ENCODE data around the gene SORCS1. TPM values are rescaled to one million over a fixed set of nuclear protein-coding genes. Genes with fewer than 3 reads are reported as not detected.

SORCS1 gene
- total RNA-seq, 6 experiments from 2014 or later = 0.09 to 0.14 (median 0.10) TPM; not detected in 3

DNA sequence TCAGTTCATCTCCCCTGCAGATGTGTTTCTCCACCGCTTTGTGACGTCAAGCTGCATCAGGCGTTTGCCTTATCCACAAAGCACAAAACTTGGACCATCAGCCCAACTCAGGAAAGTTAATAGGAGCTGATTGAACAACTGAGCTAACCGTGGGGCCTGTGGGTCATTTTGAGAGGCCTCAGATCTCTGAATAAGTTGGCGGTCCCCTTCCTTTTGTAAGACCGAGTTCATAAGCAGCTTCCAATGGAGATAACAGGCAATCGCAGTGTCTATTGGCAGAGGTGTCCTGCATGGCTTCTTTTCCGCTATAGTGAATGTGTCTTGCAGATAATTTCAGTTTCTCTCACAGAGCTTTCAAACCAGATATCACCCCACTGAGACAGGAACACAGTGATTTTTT, 154.0 kb downstream of the SORCS1 start:
- no peak for DNase-seq
- no peaks in the 10 kb centered on the region for H3K27me3 Mint-ChIP-seq (ENCODE audit: insufficient read depth)
- peaks cover 38% of the 10 kb centered on the region for H3K9me3 Mint-ChIP-seq
- no peak overlapping the region for H3K4me3 Mint-ChIP-seq
- no peak overlapping the region for H3K27ac Mint-ChIP-seq
- H3K36me3 Mint-ChIP-seq (ENCODE audit: low read depth) = no peaks in the 10 kb centered on the region
- TF ChIP-seq, protein P1, sequence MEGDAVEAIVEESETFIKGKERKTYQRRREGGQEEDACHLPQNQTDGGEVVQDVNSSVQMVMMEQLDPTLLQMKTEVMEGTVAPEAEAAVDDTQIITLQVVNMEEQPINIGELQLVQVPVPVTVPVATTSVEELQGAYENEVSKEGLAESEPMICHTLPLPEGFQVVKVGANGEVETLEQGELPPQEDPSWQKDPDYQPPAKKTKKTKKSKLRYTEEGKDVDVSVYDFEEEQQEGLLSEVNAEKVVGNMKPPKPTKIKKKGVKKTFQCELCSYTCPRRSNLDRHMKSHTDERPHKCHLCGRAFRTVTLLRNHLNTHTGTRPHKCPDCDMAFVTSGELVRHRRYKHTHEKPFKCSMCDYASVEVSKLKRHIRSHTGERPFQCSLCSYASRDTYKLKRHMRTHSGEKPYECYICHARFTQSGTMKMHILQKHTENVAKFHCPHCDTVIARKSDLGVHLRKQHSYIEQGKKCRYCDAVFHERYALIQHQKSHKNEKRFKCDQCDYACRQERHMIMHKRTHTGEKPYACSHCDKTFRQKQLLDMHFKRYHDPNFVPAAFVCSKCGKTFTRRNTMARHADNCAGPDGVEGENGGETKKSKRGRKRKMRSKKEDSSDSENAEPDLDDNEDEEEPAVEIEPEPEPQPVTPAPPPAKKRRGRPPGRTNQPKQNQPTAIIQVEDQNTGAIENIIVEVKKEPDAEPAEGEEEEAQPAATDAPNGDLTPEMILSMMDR (IDR thresholded peaks at IDR 0.05) = no peak
- no peaks in the 10 kb centered on the region for H3K4me1 Mint-ChIP-seq (ENCODE audit: low read depth)

DNA sequence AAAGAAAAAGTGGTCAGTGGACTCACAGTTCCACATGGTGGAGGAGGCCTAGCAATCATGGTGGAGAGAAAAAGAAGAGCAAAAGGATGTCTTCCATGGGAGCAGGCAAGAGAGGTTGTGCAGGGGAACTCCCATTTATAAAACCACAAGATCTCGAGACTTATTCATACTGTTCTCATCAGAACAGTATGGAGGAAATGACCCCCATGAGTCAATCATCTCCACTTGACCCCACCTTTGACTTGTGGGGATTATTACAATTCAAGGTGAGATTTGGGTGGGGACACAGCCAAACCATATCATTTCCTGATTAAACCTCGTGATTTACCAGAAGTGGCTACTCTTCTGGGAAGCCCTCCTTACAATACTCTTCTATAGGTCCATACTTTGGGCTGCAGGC, 160.1 kb downstream of the SORCS1 start:
- Mint-ChIP-seq H3K36me3 (ENCODE audit: low read depth) (no peaks in the 10 kb centered on the region), H3K27ac (no peak overlapping the region), H3K9me3 (peaks cover 34% of the 10 kb centered on the region), H3K4me1 (ENCODE audit: low read depth) (no peaks in the 10 kb centered on the region), H3K27me3 (ENCODE audit: insufficient read depth) (no peaks in the 10 kb centered on the region), H3K4me3 (no peak overlapping the region)
- no peak for DNase-seq
- TF ChIP-seq, protein P1 (IDR thresholded peaks at IDR 0.05) = no peak

- no peaks in the 10 kb centered on the region for H3K36me3 Mint-ChIP-seq (ENCODE audit: low read depth)
Observed at GRCh38 chr10:107002068-107002467, 162.4 kb downstream of the SORCS1 start.

GRCh38 chr10:106999118-106999707, 165.3 kb downstream of the SORCS1 start:
- Mint-ChIP-seq H3K27me3 (ENCODE audit: insufficient read depth) (no peaks in the 10 kb centered on the region; the same call in 1 of the 2 replicates), H3K27ac (no peak overlapping the region), H3K4me1 (ENCODE audit: low read depth) (no peaks in the 10 kb centered on the region), H3K36me3 (ENCODE audit: low read depth) (peaks cover 5% of the 10 kb centered on the region; the same call in 1 of the 2 replicates), H3K9me3 (peaks cover 50% of the 10 kb centered on the region), H3K4me3 (no peak overlapping the region)
- DNase-seq = no peak
- TF ChIP-seq, protein P1 (IDR thresholded peaks at IDR 0.05) = no peak

More at GRCh38 chr10:107002068-107002467, 162.4 kb downstream of the SORCS1 start:
- Mint-ChIP-seq H3K9me3 (peaks cover 42% of the 10 kb centered on the region), H3K4me1 (ENCODE audit: low read depth) (no peaks in the 10 kb centered on the region), H3K27me3 (ENCODE audit: insufficient read depth) (no peaks in the 10 kb centered on the region), H3K4me3 (no peak overlapping the region), H3K27ac (no peak overlapping the region)
- no peak for DNase-seq
- TF ChIP-seq, protein P1 (IDR thresholded peaks at IDR 0.05) = no peak

GRCh38 chr10:106997721-106998120, 166.8 kb downstream of the SORCS1 start:
- Mint-ChIP-seq H3K36me3 (ENCODE audit: low read depth) (peaks cover 5% of the 10 kb centered on the region; the same call in 1 of the 2 replicates), H3K27me3 (ENCODE audit: insufficient read depth) (no peaks in the 10 kb centered on the region; the same call in 1 of the 2 replicates), H3K4me1 (ENCODE audit: low read depth) (no peaks in the 10 kb centered on the region), H3K4me3 (no peak overlapping the region), H3K27ac (no peak overlapping the region), H3K9me3 (peaks cover 47% of the 10 kb centered on the region)
- TF ChIP-seq, protein P1 (IDR thresholded peaks at IDR 0.05) = no peak
- no peak for DNase-seq
